GM21515 (cell line): ENCODE results near the gene FAM53A.
A peak's percentile ranks its signal among the peaks of the same experiment; 100 is the strongest.
"Not testable (repeated sequence)": the region's sequence is repeated elsewhere in the genome, so short reads cannot be mapped to it uniquely, and the experiment has no call there.

ENCODE experiments used
- ATAC-seq: cut with Tn5 transposase; IDR thresholded peaks from one replicate; pipeline ENCODE4 v1.9.1; 2021; ENCODE audit not compliant: unreplicated experiment

FAM53A gene

DNA sequence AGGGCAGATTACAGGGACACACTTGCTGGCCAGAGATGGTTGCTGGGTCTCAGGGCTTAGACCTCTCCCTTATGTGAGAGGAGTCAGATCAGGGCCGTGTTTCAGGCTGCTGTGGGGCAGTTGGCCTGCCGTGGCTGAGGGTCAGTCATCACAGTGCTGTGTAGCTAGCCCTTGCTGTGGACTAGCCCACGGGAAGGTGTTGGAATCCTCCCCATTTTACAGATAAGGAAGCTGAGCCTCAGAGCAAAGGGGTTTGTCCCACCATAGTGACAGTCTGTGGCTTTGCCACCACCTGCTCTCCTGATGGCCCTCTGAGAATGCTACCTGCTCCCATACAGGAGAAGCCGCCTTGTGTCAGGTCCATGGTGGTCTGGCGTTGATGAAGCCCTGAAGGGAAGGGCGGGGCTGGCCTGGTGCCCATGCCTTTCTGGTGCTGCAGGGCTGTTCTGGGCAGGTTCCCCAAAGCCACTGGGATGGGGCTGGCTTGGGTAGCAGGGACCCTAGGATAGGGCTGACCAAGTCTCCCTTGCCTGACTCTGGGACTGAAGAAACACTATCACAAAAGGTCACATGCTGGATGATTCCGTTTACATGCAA is 2.4 kb upstream of the FAM53A start:
- no peak for ATAC-seq

DNA sequence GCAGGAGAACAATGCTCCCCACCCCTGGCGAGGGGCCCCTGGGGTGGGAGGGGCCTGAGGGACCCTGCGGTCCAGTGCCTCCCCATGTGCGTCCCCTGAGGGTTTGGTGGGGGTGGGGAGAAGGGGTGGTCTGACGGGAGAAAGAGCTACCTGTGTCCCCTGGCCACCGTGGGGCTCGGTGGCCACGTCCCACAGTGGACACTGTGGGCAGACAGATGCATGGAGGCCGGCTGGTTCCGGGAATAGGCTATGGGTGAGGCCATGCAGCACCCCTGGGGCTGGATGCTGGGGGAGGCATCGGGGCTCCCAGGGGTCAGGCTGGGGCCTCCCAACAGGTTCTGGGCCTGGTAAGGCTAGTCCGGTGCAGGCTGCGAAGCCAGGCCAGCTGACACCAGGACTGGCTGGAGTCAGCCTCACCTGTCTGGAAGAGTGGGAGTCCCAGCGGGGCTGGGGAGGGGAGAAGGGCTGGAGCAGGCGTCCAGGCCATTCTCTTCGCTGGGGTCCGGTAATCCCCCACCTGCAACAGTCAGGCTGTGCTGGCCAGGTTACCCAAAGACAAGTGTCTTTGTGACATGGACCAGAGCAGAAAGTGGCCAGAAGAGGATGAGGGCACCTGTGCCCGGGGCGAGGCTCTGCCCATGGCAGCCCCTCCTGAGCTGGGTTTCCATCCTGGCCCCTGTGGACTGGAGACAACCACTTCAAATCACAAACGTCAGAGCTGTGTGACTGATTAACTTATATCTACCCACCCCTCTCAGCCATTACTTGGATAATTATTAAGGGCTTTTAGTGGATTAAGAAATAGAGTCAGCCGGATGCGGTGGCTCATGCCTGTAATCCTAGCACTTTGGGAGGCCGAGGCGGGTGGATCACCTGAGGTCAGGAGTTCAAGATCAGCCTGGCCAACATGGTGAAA is 1.4 kb upstream of the FAM53A start:
- no peak for ATAC-seq

DNA sequence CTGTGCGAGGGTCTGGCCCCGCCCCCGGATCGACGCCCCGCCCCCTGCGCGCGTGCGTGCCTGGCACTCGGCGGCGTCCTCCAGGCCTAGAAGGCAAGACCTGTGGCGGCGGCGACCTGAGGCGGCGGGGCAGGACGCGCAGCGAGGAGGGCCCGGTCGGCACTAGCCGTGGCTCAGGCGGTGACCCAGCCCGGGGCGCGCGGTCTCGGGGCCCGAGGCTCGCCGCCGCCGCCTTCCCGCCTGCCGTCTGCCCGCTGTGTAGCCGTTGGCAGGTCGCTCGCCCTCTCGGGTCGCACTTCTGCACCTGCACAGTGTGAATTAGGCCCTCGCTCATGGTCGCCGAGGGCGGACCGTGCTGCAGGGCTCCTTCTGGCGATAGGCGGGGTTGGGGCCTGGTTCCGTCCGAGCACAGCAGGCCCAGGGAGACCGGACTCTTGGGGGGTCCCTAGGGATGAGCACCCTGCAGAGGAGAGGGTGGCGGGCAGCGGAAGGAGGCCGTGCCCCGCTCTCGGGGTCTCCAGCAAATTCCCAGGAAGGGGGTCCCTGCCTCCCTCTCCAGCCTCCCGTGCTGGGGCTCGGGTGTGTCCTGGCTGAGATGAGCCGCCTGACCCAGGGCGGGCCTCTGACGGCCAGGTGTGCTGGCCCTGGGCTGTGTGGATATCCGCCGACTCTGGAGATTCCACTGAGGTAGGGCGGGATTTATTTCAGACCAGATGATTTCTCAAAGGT is 557 bp upstream of the FAM53A start:
- ATAC-seq, result peak; percentile 2

DNA sequence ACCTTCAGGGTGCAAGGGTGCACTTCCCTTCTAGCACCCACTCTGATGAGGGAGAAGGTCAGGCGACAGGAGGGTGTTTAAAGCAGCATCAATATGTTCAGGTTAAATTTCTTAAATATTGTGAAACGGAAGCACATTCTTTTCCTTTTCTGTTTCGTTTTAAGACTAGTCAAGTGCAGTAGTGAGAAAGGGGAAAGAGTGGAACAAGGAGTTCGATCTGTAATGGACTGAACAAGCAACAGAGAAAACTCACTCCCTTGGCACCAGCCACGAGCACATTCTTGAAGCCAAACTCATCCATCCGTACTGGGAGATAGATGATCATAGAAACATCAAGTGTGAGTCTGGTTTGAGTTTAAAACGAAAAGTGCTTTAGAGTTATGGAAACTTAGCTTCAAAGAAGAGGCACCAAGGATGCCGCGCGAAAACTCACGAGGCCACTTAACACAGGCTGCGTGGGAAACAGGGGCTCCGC is 815 bp downstream of the FAM53A start:
- ATAC-seq, result no peak

DNA sequence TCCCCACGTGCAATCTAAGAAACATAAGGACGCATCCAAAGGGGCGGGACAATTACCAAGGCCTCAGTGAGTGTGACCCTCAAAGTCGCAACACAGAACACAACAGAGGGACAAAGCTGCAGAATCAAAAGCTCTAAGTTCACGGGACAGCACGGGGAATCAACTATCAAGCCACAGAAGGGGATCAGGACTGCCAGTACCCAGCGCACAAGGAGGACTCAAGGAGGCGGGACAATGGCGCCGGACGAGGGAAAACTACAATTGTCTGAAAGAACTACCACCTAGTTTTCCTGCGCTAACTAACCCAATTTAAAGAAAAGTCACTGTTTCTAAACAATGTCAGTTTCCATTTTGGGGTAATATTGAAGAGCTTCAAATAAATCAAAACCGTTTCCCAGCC is 1.3 kb downstream of the FAM53A start:
- ATAC-seq, result no peak

DNA sequence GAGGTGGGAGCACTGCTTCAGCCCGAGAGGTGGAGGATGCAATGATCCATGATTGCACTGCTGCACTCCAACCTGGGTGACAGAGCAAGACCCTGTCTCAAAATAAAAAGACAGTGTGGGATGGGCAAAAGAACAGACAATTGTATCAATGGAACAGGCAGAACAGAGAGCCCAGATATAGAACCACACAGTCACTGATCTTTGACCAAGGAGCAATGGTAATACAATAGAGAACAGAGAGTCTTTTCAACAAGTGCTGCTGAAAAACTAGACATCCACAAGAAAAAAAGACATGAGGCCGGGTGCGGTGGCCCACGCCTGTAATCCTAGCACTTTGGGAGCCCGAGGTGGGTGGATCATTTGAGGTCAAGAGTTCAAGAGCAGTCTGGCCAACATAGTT is 5.9 kb downstream of the FAM53A start:
- ATAC-seq, result no peak

DNA sequence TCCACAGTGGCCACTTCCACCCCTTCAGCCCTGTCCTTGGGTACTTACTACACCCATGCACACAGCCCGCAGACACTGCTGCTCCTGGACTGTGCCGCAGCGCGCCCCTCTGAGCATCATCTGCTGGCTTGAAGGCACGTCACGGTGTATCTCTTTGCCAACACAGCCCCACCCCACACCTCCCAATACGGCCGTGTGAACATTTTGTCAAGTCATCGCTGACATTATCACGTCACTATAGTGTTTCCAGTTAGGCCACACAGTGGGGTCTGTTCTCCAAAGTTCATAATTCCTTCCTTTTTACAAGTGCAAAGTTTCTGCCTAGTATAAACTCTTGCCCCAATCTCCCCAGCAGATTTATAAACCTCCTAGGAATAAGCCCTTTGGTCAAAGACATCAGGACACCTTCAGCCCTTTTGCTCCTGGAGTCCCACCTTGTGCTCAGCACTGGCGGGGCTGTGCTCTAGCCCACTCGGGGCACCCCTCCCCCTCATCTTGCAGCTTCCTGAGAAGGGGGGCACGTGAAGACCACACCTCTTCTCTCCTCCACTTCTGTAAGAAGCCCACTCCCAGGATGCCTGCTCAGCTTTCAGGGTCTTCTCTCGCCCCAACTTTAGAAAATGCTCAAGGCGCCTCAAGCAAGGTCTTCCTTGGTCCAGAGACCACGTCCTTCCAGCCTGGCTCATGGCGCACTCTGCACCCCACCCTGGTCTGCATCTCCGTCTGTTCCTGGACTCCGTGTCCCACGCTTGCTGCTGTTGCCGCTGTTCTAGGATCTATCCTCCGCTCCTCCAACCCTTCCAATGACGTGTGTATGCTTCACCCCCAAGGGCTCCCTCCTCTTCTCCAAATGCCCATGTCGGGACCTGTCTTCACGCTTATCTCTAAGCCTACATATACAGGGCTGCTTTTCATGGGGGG is 7.2 kb downstream of the FAM53A start:
- ATAC-seq, result no peak

DNA sequence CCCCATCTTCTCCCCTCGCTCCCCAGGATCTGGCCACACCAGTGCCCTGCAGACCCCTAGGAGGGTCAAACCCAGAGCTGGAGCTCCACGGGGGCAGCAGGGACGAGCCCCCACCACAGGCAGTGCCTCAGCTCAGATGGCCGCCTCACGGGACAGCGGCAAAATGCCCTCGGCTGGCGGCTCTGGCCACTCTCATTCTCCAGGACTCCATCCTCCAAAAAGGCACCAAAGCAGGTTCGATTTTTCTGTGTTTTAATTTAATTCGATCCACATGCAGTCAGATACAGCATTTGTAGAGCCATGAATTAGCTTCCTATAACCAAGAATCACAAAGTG is 8.3 kb downstream of the FAM53A start:
- no peak for ATAC-seq

- ATAC-seq, result no peak
Observed at GRCh38 chr4:1675136-1675801, 8.8 kb downstream of the FAM53A start.

GRCh38 chr4:1674682-1675081 is 9.4 kb downstream of the FAM53A start:
- ATAC-seq, result no peak

DNA sequence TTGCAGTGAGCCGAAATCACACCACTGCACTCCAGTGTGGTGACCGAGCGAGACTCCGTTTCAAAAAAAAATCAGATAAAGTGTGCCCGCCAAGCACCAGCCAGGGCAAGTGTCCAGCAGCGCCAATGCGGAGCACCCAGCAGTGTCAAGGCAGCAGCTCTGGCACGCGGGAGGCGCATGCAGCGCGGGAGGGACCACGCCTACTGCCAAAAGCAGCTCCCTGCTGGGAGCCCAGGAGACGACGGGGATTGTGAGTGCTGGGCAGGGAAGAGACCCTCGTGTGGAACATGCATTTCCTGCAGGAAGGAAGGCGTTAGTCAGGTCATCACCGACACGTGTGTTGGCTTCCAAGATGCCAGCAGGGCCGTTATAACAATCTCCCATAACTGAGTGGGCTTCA is 10.4 kb downstream of the FAM53A start:
- ATAC-seq, result no peak

DNA sequence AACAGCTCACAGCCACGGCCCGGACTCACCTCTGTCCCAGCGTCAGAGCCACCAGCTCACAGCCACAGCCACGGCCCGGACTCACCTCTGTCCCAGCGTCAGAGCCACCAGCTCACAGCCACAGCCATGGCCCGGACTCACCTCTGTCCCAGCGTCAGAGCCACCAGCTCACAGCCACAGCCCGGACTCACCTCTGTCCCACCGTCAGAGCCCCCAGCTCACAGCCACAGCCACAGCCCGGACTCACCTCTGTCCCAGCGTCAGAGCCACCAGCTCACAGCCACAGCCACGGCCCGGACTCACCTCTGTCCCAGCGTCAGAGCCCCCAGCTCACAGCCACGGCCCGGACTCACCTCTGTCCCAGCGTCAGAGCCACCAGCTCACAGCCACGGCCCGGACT is 13.1 kb downstream of the FAM53A start:
- ATAC-seq, result not testable (repeated sequence)

DNA sequence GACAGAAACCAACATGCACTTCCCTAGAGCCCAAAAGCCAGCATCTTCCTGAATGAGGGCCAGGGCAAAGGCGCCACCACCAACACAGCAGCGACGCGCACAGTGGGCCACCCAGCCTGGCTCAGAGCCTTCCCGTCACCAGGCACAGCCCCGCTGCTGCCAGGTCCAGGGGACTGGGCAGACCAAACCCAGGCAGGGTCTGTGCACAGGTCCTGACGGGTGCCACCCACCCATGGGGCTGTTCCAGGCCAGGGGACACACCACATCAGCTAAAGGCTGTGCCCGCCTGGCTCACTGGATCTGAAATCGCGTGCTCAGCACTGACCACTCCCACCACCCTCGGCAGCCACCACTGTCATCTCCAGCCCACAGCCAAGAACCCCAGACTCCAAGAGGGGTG is 13.8 kb downstream of the FAM53A start:
- ATAC-seq, result no peak

DNA sequence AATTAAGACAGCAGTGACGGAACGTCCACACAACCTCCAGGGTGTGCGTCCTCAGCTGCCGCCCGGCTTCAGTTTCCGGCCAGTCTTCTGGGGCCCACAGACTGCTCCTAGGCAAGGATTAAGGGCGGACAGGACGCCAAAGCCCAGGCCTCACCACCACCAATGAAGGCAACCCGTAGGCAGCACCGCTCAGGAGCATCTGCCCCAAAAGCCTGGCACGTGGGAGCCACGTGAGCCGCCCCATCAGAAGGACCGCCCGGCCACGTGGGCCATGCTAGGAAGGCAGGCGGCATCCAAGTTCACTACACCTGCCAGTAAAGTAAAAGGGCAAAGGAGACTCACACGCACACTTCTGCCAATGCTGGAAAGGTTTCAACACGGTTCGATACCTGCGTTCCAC is 14.3 kb downstream of the FAM53A start:
- ATAC-seq, result no peak

DNA sequence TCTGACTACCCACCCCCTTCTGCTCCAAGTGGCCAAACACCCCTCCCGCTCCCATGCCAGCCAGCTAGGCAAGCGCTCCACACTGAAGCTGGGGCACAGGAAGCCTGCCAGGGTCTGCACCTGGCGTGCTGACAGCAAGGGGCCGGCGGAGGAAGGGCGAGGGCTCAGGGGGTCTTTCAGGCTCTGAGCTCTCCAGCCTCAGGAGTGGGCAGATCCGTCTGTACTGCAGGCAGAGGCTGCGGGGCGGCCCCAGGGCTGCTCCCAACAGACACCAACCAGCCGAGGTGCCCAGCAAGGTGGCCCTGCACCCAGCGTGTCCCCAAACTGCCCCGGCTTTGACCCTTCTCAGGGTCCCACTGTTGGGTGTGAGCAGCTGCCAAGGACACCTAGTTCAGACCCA is 14.8 kb downstream of the FAM53A start:
- ATAC-seq, result no peak

GRCh38 chr4:1668488-1668840 is 15.6 kb downstream of the FAM53A start:
- ATAC-seq, result no peak

- no peak for ATAC-seq
Observed at GRCh38 chr4:1667273-1667672, 16.8 kb downstream of the FAM53A start.

GRCh38 chr4:1666391-1666790 is 17.7 kb downstream of the FAM53A start:
- no peak for ATAC-seq

DNA sequence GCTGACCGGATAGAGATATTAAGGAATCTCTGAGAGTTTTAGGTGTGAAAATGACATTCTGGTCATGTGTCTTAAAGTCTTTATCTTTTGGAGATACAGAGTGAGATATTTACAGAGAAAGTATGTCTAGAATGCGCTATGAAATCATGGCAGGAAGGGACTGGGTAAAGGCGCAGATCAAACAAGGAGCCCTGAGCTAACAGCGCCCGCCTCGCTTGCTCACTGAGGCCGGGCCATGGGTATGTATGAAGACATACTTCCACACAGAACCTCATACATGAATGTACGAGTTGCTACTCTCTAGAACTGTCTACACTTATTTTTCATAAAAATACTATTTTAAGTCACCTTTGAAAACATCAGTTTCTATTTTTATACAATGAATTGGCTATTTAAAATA is 20.0 kb downstream of the FAM53A start:
- ATAC-seq, result no peak

DNA sequence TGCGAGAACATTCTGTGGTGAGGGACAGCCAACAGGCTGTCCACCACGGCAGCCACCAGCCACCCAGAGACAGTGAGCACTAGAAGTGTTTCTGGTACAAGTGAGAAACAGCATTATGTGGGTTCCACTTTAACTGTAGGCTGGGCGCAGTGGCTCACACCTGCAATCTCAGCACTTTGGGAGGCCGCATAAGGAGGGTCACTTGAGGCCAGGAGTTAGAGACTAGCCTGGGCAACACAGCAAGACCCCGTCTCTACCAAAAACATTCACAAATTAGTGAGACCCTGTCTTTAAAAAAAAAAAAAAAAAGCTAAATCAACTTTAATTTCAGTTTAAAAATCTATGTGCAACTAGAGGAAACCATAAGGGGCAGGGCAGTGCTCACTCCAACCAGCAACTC is 20.6 kb downstream of the FAM53A start:
- no peak for ATAC-seq
